Occipital lobe (tissue), 2 donors: Measurements from ENCODE around the gene EFHC1. TPM values are rescaled to one million over a fixed set of nuclear protein-coding genes. Genes with fewer than 3 reads are reported as not detected.
"Not testable (repeated sequence)": the region's sequence is repeated elsewhere in the genome, so short reads cannot be mapped to it uniquely, and the experiment has no call there.

Experiments
- DNase-seq: peaks from one replicate; lab custom pipeline; 2025; lab: John Stamatoyannopoulos, UW
- total RNA-seq: library from RNA; depleted of rRNA; stranded (reverse); fragments of >200 nt; gene quantifications from one replicate; pipeline ENCODE4 v1.2.3, GENCODE V29; 2014

Gene EFHC1
- total RNA-seq, 1 donor from 2014 or later, result 37.0 TPM

- not testable (repeated sequence) for DNase-seq
These were observed 13.2 kb downstream of the EFHC1 start for GRCh38 chr6:52433294-52433693.

DNA sequence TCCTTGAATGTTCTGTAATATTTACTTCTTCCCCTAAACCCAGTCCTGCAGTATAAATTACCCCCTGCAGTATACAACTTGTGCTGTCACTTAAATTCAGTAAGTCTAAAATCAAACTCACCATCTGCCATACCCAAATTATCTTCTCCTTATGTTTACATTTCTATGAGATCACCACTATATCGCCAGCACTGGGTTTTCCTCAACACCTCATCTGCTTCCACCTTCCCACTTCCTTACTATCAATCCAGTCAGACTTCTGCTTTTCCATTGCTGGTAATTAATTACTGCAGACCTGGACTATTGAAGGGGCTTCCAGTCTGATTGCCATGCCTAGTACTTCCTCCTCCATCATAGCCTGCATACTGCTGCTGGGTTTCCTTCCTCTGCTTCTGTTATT is 15.2 kb downstream of the EFHC1 start:
- no peak for DNase-seq

DNA sequence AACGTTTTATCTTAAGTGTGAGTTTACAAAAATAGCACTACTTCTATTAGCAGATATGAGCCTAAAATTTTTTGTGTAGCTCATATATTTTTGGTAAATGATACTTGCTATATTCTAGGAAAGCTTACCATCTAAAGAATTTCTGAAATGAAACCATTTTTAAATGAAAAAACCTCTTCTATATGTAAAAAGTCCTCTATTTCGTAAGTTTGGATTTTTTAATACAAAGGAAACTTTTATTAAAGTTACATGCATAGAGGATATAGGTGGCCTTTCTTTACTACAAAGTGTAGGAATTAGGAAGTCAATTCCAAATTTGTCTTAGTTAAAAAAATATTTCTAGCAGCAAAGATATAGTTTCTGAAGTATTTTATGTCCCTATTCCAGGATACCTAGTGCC is 18.8 kb downstream of the EFHC1 start:
- DNase-seq, result no peak

GRCh38 chr6:52454556-52454955 is 34.4 kb downstream of the EFHC1 start:
- DNase-seq, result no peak

GRCh38 chr6:52457096-52457495 is 37.0 kb downstream of the EFHC1 start:
- DNase-seq, result no peak

GRCh38 chr6:52461194-52461593 is 41.1 kb downstream of the EFHC1 start:
- DNase-seq, result not testable (repeated sequence)

GRCh38 chr6:52474173-52474572 is 54.0 kb downstream of the EFHC1 start:
- no peak for DNase-seq

DNA sequence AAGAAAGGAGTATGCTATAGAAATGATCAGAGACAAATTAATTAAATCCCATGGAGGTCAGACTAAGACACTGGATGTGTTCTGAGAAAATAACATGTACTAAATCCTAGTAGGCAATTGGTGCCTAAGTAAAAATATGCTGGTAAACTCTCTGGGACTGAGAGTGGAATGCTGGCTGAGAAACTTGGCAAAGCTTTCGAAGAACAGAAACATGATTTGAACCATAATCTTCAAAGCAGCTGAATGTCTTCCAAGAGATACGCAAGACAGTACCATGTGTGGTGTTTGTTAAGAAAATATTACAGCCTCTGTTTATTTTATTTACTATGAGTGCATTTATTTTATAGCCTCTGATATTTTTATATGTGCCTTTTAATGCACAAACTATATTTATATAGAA is 55.2 kb downstream of the EFHC1 start:
- DNase-seq, result no peak

DNA sequence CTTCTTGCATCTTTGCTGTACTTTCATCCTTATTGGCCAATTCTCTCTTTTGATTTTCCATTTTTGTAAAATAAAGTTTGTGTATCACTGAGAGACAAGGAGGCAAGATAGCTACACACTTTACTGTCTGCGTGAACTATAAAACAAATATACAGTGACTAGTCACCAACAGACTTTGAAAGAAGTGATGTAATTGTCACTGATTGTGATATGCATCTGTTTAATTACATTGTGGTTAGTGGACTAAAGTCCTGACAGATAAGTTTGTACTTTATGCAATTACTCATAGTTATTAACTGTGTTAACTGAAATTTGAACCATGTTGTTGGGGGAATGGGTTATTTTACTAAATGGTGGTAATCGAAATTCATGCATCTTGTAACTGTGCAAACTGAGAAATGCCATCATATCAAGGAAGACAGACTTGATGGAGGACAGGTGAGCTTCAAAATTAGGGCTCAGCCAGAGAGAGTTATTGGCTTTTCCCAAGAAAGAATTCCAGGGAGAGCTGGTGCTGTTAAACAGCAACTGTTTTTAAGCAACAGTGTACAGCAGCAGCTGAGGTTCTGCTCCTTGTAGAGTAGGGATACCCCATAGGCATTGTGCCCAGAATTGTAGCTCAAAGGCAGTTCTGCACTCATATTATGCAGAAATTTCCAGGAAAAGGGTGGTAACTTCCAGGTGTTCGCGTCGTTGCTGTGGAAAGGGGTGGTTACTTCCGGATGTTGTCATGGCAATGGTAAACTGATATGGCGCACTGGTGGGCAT is 62.9 kb downstream of the EFHC1 start:
- DNase-seq, result no peak

- DNase-seq, result no peak
These were observed 63.5 kb downstream of the EFHC1 start for GRCh38 chr6:52483671-52484003.

GRCh38 chr6:52489881-52490280 is 69.7 kb downstream of the EFHC1 start:
- no peak for DNase-seq

DNA sequence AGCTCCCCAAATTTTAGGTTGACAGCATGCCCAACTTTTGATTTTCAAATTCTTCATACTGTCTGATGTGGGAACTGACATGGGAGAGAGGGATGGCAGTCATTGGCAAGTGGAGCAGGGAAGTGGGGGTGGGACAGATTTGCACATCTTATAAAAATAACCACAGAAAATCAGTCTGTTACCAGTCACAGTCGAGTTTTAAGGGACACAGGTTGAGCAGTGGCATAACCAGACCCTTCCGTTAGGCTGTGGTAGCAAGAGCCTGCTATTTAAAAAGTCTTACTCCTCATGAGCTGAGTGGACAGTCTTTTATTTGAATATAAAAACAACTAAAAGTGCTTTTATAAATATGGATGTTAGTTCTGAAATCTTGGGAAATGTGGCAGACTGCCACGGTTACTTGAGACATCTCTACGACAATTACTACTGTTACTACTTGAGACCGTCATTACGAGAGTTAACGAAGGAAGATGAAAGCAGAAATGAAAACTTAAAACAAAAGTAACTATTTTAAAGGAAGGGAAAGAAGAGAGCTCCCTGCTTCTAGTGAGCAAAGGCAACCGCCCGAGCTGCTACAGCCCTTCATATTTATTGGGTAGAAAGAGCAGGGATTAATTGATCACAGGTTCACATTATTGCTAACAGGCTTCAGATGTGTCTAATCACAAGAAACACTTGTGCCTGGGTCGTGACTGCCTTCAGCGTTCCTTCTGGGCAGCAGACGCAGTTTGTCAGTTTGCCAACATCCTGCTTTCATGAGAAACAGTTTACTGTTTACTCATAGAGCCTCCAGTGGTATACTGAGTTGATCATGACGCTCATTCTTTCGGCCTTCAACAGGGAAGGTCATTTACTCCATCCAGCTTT is 71.3 kb downstream of the EFHC1 start:
- no peak for DNase-seq

DNA sequence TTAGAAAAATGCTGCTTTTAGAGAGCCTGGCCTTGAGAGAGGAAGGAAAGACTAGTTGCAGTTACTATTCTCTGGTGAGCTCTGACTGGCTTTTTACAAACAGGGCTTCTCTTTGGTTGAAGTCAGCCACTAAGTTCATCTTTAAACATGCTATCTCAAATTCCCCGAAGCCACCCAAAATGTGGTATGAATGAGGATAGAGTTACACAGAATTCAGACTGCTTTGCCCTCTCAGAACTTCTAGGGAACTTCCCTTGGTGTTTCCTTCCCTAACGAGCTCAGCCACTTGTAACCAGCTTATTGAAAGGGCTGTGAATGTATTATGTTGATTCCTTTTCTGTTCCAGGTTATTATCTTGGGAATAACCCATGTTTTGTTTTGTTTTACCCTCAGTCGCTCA is 73.5 kb downstream of the EFHC1 start:
- no peak for DNase-seq

DNA sequence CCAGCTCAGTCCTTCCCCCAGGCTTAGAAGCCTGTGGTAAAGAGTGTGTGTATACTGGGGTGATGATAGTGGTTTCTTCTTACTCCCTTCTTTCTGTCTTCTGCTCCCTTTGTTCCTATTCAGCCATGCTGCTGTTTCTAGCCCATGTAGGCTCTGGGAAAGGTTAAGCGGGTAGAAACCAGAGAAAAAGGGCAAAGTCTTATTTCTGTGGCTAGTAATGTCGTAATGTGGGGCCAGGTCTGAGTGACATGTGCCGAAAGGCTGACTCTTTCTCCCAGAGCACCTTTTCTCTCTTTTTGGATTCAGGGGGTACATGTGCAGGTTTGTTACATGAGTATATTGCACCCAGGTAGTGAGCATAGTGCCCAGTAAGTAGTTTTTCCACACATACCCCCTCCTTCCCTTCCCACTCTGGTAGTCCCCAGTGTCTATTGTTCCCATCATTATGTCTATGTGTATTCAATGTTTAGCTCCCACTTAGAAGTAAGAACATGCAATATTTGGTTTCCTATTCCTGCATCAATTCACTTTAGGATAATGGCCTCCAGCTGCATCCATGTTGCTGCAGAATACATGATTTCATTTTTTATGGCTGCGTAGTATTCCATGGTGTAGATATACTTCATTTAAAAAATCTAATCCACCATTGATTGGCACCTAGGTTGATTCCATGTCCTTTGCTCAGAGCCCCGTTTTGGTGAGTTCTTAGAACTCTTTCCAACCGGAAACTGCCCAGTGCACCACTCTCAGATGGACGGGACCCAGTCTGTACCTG is 74.3 kb downstream of the EFHC1 start:
- DNase-seq, result no peak

DNA sequence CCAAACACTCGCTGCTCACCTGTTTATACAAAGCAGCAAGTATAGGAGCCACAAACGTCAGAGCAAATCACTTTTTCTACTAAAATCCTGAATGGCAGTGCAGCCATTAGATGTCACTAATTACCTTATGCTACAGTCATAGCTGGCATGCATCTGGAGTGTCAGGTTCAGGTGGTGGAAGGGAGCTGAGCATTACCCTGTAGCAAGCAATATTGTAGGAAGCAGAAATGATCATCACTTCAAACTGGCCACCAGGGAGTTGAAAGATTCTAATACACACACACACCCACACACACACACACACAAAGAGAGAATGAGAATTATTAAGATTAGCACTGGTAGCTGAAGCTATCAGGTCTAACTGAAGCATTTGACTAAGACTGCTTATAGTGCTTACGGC is 75.8 kb downstream of the EFHC1 start:
- no peak for DNase-seq

- no peak for DNase-seq
These were observed 76.5 kb downstream of the EFHC1 start for GRCh38 chr6:52496631-52497030.

GRCh38 chr6:52497652-52498408 is 77.7 kb downstream of the EFHC1 start:
- no peak for DNase-seq

DNA sequence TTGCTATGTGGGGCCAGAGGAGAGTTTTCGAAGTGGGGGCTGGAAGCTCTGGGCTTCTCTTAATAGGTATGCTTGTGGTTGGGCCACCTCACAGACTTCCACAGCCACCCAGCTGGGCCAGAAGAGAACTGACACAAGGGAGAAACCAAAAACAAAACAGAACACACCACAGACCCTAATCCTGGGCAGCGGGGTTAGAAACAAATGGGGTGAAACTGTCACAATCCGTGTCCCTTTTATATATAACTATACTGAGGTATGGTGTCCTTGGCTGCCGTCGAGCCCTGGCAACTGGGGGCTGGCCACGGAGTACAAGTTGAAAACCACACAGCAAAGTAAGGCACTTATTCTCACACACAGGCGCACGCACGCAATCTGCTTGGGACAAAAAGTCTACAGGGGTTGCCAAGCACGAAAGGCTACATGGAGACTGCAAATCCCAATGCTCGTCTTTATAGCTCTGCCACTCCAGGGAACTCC is 78.4 kb downstream of the EFHC1 start:
- DNase-seq, result no peak

- DNase-seq, result no peak
These were observed 78.9 kb downstream of the EFHC1 start for GRCh38 chr6:52499026-52499425.

- no peak for DNase-seq
These were observed 79.6 kb downstream of the EFHC1 start for GRCh38 chr6:52499681-52500236.
